Endodermal cell (in vitro differentiated cells): ENCODE measurements around the gene OBSL1. TPM values are rescaled to one million over a fixed set of nuclear protein-coding genes. Genes with fewer than 3 reads are reported as not detected.
A peak's percentile ranks its signal among the peaks of the same experiment; 100 is the strongest.

Experiments
- DNase-seq: peaks from one replicate; pipeline ENCODE4 v3.0.0-alpha.2; 2017
- H3K27ac ChIP-seq: 2 replicates; pipeline ENCODE4 v1.5.1; 2013; ENCODE audit warnings: mild to moderate bottlenecking, low read depth, low read length, moderate library complexity
- H3K27me3 ChIP-seq: 2 replicates; pipeline ENCODE4 v1.6.1; 2013; ENCODE audit warnings: mild to moderate bottlenecking, low read length, moderate library complexity; ENCODE audit not compliant: insufficient read depth, control insufficient read depth, poor library complexity, severe bottlenecking
- H3K36me3 ChIP-seq: 2 replicates; pipeline ENCODE4 v1.7.0; 2013; ENCODE audit warnings: mild to moderate bottlenecking, low read length, moderate library complexity; ENCODE audit not compliant: control insufficient read depth, insufficient read depth
- H3K4me1 ChIP-seq: one replicate; pipeline ENCODE4 v1.7.0; 2013; ENCODE audit warnings: low read length; ENCODE audit not compliant: control insufficient read depth, insufficient read depth
- H3K4me3 ChIP-seq: 2 replicates; pipeline ENCODE4 v1.5.1; 2013; ENCODE audit warnings: mild to moderate bottlenecking, low read length, moderate library complexity
- H3K9ac ChIP-seq: 2 replicates; pipeline ENCODE4 v1.6.1; 2013; ENCODE audit warnings: mild to moderate bottlenecking, low read length, moderate library complexity; ENCODE audit not compliant: poor library complexity, severe bottlenecking; ENCODE audit errors: extremely low read depth
- H3K9me3 ChIP-seq: 2 replicates; pipeline ENCODE4 v1.6.1; 2013; ENCODE audit warnings: mild to moderate bottlenecking, low read length, moderate library complexity; ENCODE audit not compliant: control insufficient read depth
- H3K27ac Mint-ChIP-seq: 2 replicates; pipeline ENCODE4 v1.8.0; 2020; ENCODE audit warnings: mixed read lengths
- H3K27me3 Mint-ChIP-seq: 2 replicates; pipeline ENCODE4 v1.8.0; 2021; ENCODE audit warnings: mild to moderate bottlenecking, mixed read lengths; ENCODE audit not compliant: insufficient read depth
- H3K36me3 Mint-ChIP-seq: 2 replicates; pipeline ENCODE4 v1.8.0; 2020; ENCODE audit warnings: low read depth, mixed read lengths
- H3K4me1 Mint-ChIP-seq: 2 replicates; pipeline ENCODE4 v1.8.0; 2020; ENCODE audit warnings: mixed read lengths
- H3K4me3 Mint-ChIP-seq: 2 replicates; pipeline ENCODE4 v1.8.0; 2020; ENCODE audit warnings: mild to moderate bottlenecking, moderate library complexity, mixed read lengths
- H3K9me3 Mint-ChIP-seq: 2 replicates; pipeline ENCODE4 v1.8.0; 2020; ENCODE audit warnings: mild to moderate bottlenecking, mixed read lengths
- CTCF ChIP-seq: fragments of 200-600 bp; sonication (generic); conservative IDR thresholded peaks from 2 replicates; pipeline ENCODE4 v1.5.0; 2021; ENCODE audit warnings: antibody characterized with exemption, mild to moderate bottlenecking
- WGBS, 2 experiments: methylation state at CpG; one replicate each; pipeline versions ENCODE4 v1.1.5 to v1.1.7; 2013; ENCODE audit warnings: missing lambda C conversion rate in 2 of 2, mixed read lengths in 1 of 2; ENCODE audit not compliant: insufficient coverage in 1 of 2, insufficient read length in 1 of 2; 5-methylcytosine and 5-hydroxymethylcytosine counted together
- total RNA-seq, 2 donors: library from RNA; stranded (reverse); fragmentation: NEBNext Ultra II Directional in 1 of 2; extraction: Animal tissue kit (Norgen Biotek cat#: 25700) in 1 of 2; gene quantifications; 2 replicates in 1 of 2; 3 replicates in 1 of 2; pipeline ENCODE4 v1.2.1, GENCODE V29; 2021

OBSL1 gene
- total RNA-seq, 2 donors from 2014 or later, result 156 to 162 TPM

- no peak for TF ChIP-seq CTCF
- Mint-ChIP-seq H3K4me1 (peaks cover 4% of the 10 kb centered on the region), H3K27me3 (peaks cover 28% of the 10 kb centered on the region), H3K9me3 (no peaks in the 10 kb centered on the region), H3K4me3 (no peak overlapping the region), H3K36me3 (peaks cover 31% of the 10 kb centered on the region), H3K27ac (no peak overlapping the region)
- H3K9me3 ChIP-seq, result no peaks in the 10 kb centered on the region
- H3K9ac ChIP-seq, result no peak overlapping the region
- peaks cover 9% of the 10 kb centered on the region for H3K4me1 ChIP-seq
- no peak overlapping the region for H3K4me3 ChIP-seq
- DNase-seq, result no peak
- WGBS, 2 experiments, result 94 to 96% methylated on average over 17 to 20 of the region's 20 CpGs
- H3K27ac ChIP-seq, result no peak overlapping the region
- no peaks in the 10 kb centered on the region for H3K36me3 ChIP-seq
- H3K27me3 ChIP-seq, result peaks cover 21% of the 10 kb centered on the region
Measured at GRCh38 chr2:219555956-219556355, 15.4 kb downstream of the OBSL1 start.

GRCh38 chr2:219554350-219554749 is 17.0 kb downstream of the OBSL1 start:
- H3K27me3 ChIP-seq, result peaks cover 26% of the 10 kb centered on the region
- no peak overlapping the region for H3K9ac ChIP-seq
- no peak overlapping the region for H3K4me3 ChIP-seq
- H3K36me3 ChIP-seq, result no peaks in the 10 kb centered on the region
- WGBS, 2 experiments, result 92 to 97% methylated on average over 10 to 15 of the region's 15 CpGs
- Mint-ChIP-seq H3K27me3 (peaks cover 42% of the 10 kb centered on the region), H3K4me3 (no peak overlapping the region), H3K4me1 (no peaks in the 10 kb centered on the region), H3K27ac (no peak overlapping the region), H3K36me3 (peaks cover 28% of the 10 kb centered on the region), H3K9me3 (no peaks in the 10 kb centered on the region)
- peaks cover 4% of the 10 kb centered on the region for H3K4me1 ChIP-seq
- no peak overlapping the region for H3K27ac ChIP-seq
- no peak for DNase-seq
- TF ChIP-seq CTCF, result no peak
- H3K9me3 ChIP-seq, result no peaks in the 10 kb centered on the region

GRCh38 chr2:219553463-219553963 is 17.8 kb downstream of the OBSL1 start:
- H3K4me3 ChIP-seq, result no peak overlapping the region
- H3K4me1 Mint-ChIP-seq, result no peaks in the 10 kb centered on the region
- no peak overlapping the region for H3K9ac ChIP-seq

More at GRCh38 chr2:219553463-219553963, 17.8 kb downstream of the OBSL1 start:
- no peak for DNase-seq
- Histone ChIP-seq H3K27me3 (peaks cover 26% of the 10 kb centered on the region), H3K27ac (no peak overlapping the region), H3K4me1 (peaks cover 4% of the 10 kb centered on the region), H3K9me3 (no peaks in the 10 kb centered on the region), H3K36me3 (no peaks in the 10 kb centered on the region)
- Mint-ChIP-seq H3K27ac (no peak overlapping the region), H3K9me3 (no peaks in the 10 kb centered on the region), H3K27me3 (peaks cover 49% of the 10 kb centered on the region), H3K36me3 (peaks cover 23% of the 10 kb centered on the region), H3K4me3 (peak overlapping the region; percentile 70)
- WGBS, 2 experiments, result 86 to 90% methylated on average over 12 of the region's 12 CpGs
- TF ChIP-seq CTCF, result no peak
